ENCODE data around the gene GUCA2B.

- TF ChIP-seq CTCF (IDR thresholded peaks at IDR 0.05; ENCODE audit: poor library complexity) = no peak
- no peak for TF ChIP-seq EZH2 (IDR thresholded peaks at IDR 0.05; ENCODE audit: borderline replicate concordance)
- TF ChIP-seq EZH2phosphoT487 (IDR thresholded peaks at IDR 0.05; ENCODE audit: low read depth, severe bottlenecking, unreplicated experiment) = no peak
These were observed 26.1 kb downstream of the GUCA2B start for GRCh38 chr1:42179275-42179674.

All from hepatocyte (in vitro differentiated cells).